GM19463 (cell line): ENCODE results near the gene GAB3.
A peak's percentile ranks its signal among the peaks of the same experiment; 100 is the strongest.
"Not testable (repeated sequence)": the region's sequence is repeated elsewhere in the genome, so short reads cannot be mapped to it uniquely, and the experiment has no call there.

Experiments
- ATAC-seq: cut with Tn5 transposase; IDR thresholded peaks from one replicate; pipeline ENCODE4 v1.9.1; 2021; ENCODE audit warnings: mild to moderate bottlenecking, moderate library complexity; ENCODE audit not compliant: unreplicated experiment

The GAB3 gene

GRCh38 chrX:154724993-154725756 lies 25.7 kb downstream of the GAB3 start:
- ATAC-seq = peak; percentile 52

- no peak for ATAC-seq
These were observed 29.7 kb downstream of the GAB3 start for GRCh38 chrX:154721155-154721554.

- no peak for ATAC-seq
These were observed 30.8 kb downstream of the GAB3 start for GRCh38 chrX:154720067-154720466.

GRCh38 chrX:154719132-154719675 lies 31.7 kb downstream of the GAB3 start:
- no peak for ATAC-seq

GRCh38 chrX:154718616-154719015 lies 32.3 kb downstream of the GAB3 start:
- no peak for ATAC-seq

- no peak for ATAC-seq
These were observed 33.1 kb downstream of the GAB3 start for GRCh38 chrX:154717824-154718223.

GRCh38 chrX:154715825-154716224 lies 35.1 kb downstream of the GAB3 start:
- ATAC-seq = no peak

GRCh38 chrX:154714925-154715324 lies 36.0 kb downstream of the GAB3 start:
- peak; percentile 49 for ATAC-seq

GRCh38 chrX:154712781-154713740 lies 37.8 kb downstream of the GAB3 start:
- peak; percentile 84 for ATAC-seq

GRCh38 chrX:154711264-154711663 lies 39.6 kb downstream of the GAB3 start:
- ATAC-seq = no peak

GRCh38 chrX:154710309-154710708 lies 40.6 kb downstream of the GAB3 start:
- no peak for ATAC-seq

GRCh38 chrX:154698630-154699248 lies 52.1 kb downstream of the GAB3 start:
- ATAC-seq = no peak

GRCh38 chrX:154696676-154697045 lies 54.2 kb downstream of the GAB3 start:
- ATAC-seq = no peak

GRCh38 chrX:154695911-154696675 lies 54.8 kb downstream of the GAB3 start:
- ATAC-seq = no peak

- no peak for ATAC-seq
These were observed 57.5 kb downstream of the GAB3 start for GRCh38 chrX:154693394-154693793.

- not testable (repeated sequence) for ATAC-seq
These were observed 60.4 kb downstream of the GAB3 start for GRCh38 chrX:154690438-154690837.

- not testable (repeated sequence) for ATAC-seq
These were observed 78.8 kb downstream of the GAB3 start for GRCh38 chrX:154672084-154672483.

GRCh38 chrX:154670848-154671247 lies 80.0 kb downstream of the GAB3 start:
- not testable (repeated sequence) for ATAC-seq

- ATAC-seq = no peak
These were observed 89.0 kb downstream of the GAB3 start for GRCh38 chrX:154661899-154662298.

- no peak for ATAC-seq
These were observed 89.7 kb downstream of the GAB3 start for GRCh38 chrX:154661170-154661569.
